ENCODE measurements around the gene TSPAN18. TPM values are rescaled to one million over a fixed set of nuclear protein-coding genes. Genes with fewer than 3 reads are reported as not detected.
A peak's percentile ranks its signal among the peaks of the same experiment; 100 is the strongest.

The TSPAN18 gene
- total and polyA plus RNA-seq, 2 experiments from 2014 or later = 9.5 to 21.5 TPM

- Histone ChIP-seq H2AFZ (peak overlapping the region; percentile 89), H3K27ac (peak overlapping the region; percentile 64), H3K4me2 (peak overlapping the region; percentile 94), H3K9me2 (replicated peaks; ENCODE audit: insufficient read depth) (no peaks in the 10 kb centered on the region), H3K4me1 (ENCODE audit: insufficient read depth) (peaks cover 10% of the 10 kb centered on the region), H3K27me3 (no peaks in the 10 kb centered on the region), H3K4me3 (peak overlapping the region; percentile 85), H3K9me3 (ENCODE audit: low read depth) (no peaks in the 10 kb centered on the region), H4K20me1 (ENCODE audit: insufficient read depth, poor library complexity, severe bottlenecking) (no peaks in the 10 kb centered on the region), H3K36me3 (replicated peaks; ENCODE audit: insufficient read depth, low read depth) (no peaks in the 10 kb centered on the region), H3K79me2 (peaks cover 11% of the 10 kb centered on the region)
- WGBS (ENCODE audit: low lambda C conversion rate, missing lambda C conversion rate) = under 1% methylated on average over 21 of the region's 63 CpGs
- TF ChIP-seq CTCF (IDR thresholded peaks at IDR 0.05; ENCODE audit: poor library complexity) (no peak), EZH2phosphoT487 (IDR thresholded peaks at IDR 0.05; ENCODE audit: low read depth, severe bottlenecking, unreplicated experiment) (no peak)
- DNase-seq (ENCODE audit: low spot score) = peak; percentile 60
These were observed 223.4 kb downstream of the TSPAN18 start for GRCh38 chr11:44950031-44950624.

- no peaks in the 10 kb centered on the region for H3K27me3 ChIP-seq
- H3K36me3 ChIP-seq (replicated peaks; ENCODE audit: insufficient read depth, low read depth) = no peaks in the 10 kb centered on the region
- WGBS (ENCODE audit: low lambda C conversion rate, missing lambda C conversion rate) = 27% methylated on average over 28 of the region's 83 CpGs
- no peaks in the 10 kb centered on the region for H3K9me2 ChIP-seq (replicated peaks; ENCODE audit: insufficient read depth)
- no peaks in the 10 kb centered on the region for H4K20me1 ChIP-seq (ENCODE audit: insufficient read depth, poor library complexity, severe bottlenecking)
- peak; percentile 85 for DNase-seq (ENCODE audit: low spot score)
- TF ChIP-seq EZH2phosphoT487 (IDR thresholded peaks at IDR 0.05; ENCODE audit: low read depth, severe bottlenecking, unreplicated experiment) (no peak), CTCF (IDR thresholded peaks at IDR 0.05; ENCODE audit: poor library complexity) (peak; percentile 69), EZH2 (IDR thresholded peaks at IDR 0.05; ENCODE audit: borderline replicate concordance) (no peak)
- H3K9me3 ChIP-seq (ENCODE audit: low read depth) = no peaks in the 10 kb centered on the region
- H3K4me1 ChIP-seq (ENCODE audit: insufficient read depth) = peaks cover 17% of the 10 kb centered on the region
- peaks cover 11% of the 10 kb centered on the region for H3K79me2 ChIP-seq
- peak within 1 kb of the TSS; percentile 64 for H3K27ac ChIP-seq
- peak within 1 kb of the TSS; percentile 89 for H2AFZ ChIP-seq
- peak within 1 kb of the TSS; percentile 94 for H3K4me2 ChIP-seq
- H3K4me3 ChIP-seq = peak within 1 kb of the TSS; percentile 85
These were observed 224.1 kb downstream of the TSPAN18 start, which contains the start of gene TP53I11 for GRCh38 chr11:44950625-44951476. TSS of gene TP53I11 (minus strand) at chr11:44950883. CDS start at chr11:44938335, 12,548 bp downstream.

- H3K27me3 ChIP-seq = peaks cover 2% of the 10 kb centered on the region
- no peaks in the 10 kb centered on the region for H3K36me3 ChIP-seq (replicated peaks; ENCODE audit: insufficient read depth, low read depth)
- no peaks in the 10 kb centered on the region for H4K20me1 ChIP-seq (ENCODE audit: insufficient read depth, poor library complexity, severe bottlenecking)
- peaks cover 26% of the 10 kb centered on the region for H3K4me1 ChIP-seq (ENCODE audit: insufficient read depth)
- whole genome bisulfite sequencing (ENCODE audit: low lambda C conversion rate, missing lambda C conversion rate) = 19% methylated on average over 2 of the region's 2 CpGs
- no peak overlapping the region for H2AFZ ChIP-seq
- no peak overlapping the region for H3K4me2 ChIP-seq
- no peak overlapping the region for H3K4me3 ChIP-seq
- peaks cover 11% of the 10 kb centered on the region for H3K79me2 ChIP-seq
- TF ChIP-seq CTCF (IDR thresholded peaks at IDR 0.05; ENCODE audit: poor library complexity) (no peak), EZH2phosphoT487 (IDR thresholded peaks at IDR 0.05; ENCODE audit: low read depth, severe bottlenecking, unreplicated experiment) (no peak), EZH2 (IDR thresholded peaks at IDR 0.05; ENCODE audit: borderline replicate concordance) (no peak)
- no peak for DNase-seq (ENCODE audit: low spot score)
- H3K27ac ChIP-seq = no peak overlapping the region
- no peaks in the 10 kb centered on the region for H3K9me3 ChIP-seq (ENCODE audit: low read depth)
- no peaks in the 10 kb centered on the region for H3K9me2 ChIP-seq (replicated peaks; ENCODE audit: insufficient read depth)
These were observed 225.3 kb downstream of the TSPAN18 start for GRCh38 chr11:44952082-44952481.
